ENCODE data around the gene OPN3. TPM values are rescaled to one million over a fixed set of nuclear protein-coding genes. Genes with fewer than 3 reads are reported as not detected.

Gene OPN3
- total RNA-seq, 4 donors from 2014 or later = 9.5 to 48.1 (median 14.0) TPM

GRCh38 chr1:241677201-241677600, 37.0 kb upstream of the OPN3 start:
- no peak for TF ChIP-seq CTCF (IDR thresholded peaks at IDR 0.05; ENCODE audit: low read depth)

- no peak for TF ChIP-seq CTCF (IDR thresholded peaks at IDR 0.05; ENCODE audit: low read depth)
These were observed 35.8 kb upstream of the OPN3 start for GRCh38 chr1:241675983-241676382.

GRCh38 chr1:241674805-241675384, 34.7 kb upstream of the OPN3 start:
- no peak for TF ChIP-seq CTCF (IDR thresholded peaks at IDR 0.05; ENCODE audit: low read depth)

GRCh38 chr1:241672301-241672700, 32.1 kb upstream of the OPN3 start:
- no peak for TF ChIP-seq CTCF (IDR thresholded peaks at IDR 0.05; ENCODE audit: low read depth)

- no peak for TF ChIP-seq CTCF (IDR thresholded peaks at IDR 0.05; ENCODE audit: low read depth)
These were observed 26.2 kb upstream of the OPN3 start for GRCh38 chr1:241666419-241666818.

GRCh38 chr1:241660424-241660972, 20.3 kb upstream of the OPN3 start:
- TF ChIP-seq CTCF (IDR thresholded peaks at IDR 0.05; ENCODE audit: low read depth) = no peak

- no peak for TF ChIP-seq CTCF (IDR thresholded peaks at IDR 0.05; ENCODE audit: low read depth)
These were observed 18.1 kb upstream of the OPN3 start for GRCh38 chr1:241658081-241658793.

Measured in subcutaneous adipose tissue (tissue), 4 donors.